ENCODE data around the gene KCNG2. TPM values are rescaled to one million over a fixed set of nuclear protein-coding genes. Genes with fewer than 3 reads are reported as not detected.

The KCNG2 gene
- total RNA-seq, 4 donors from 2014 or later = 2.3 to 3.8 (median 3.2) TPM; not detected in 1

- DNase-seq = peak in 1 of 3 donors; percentile 33
- no peak overlapping the region for H3K27ac ChIP-seq
- TF ChIP-seq CTCF (IDR thresholded peaks at IDR 0.05) (no peak), POLR2A (IDR thresholded peaks at IDR 0.05) (no peak)
- no peaks in the 10 kb centered on the region for H3K9me3 ChIP-seq
- peaks cover 0 to 58% (median 14%) of the 10 kb centered on the region in 4 donors for H3K4me1 ChIP-seq
- no peaks in the 10 kb centered on the region for H3K27me3 ChIP-seq
- peaks cover 0 to 11% (median 0%) of the 10 kb centered on the region in 3 donors for H3K36me3 ChIP-seq
- no peak overlapping the region for H3K4me3 ChIP-seq
Observed at GRCh38 chr18:79947054-79947755, 149.5 kb downstream of the KCNG2 start.

GRCh38 chr18:79947881-79948610 is 150.3 kb downstream of the KCNG2 start:
- peak in 1 of 3 donors; percentile 47 for DNase-seq
- Histone ChIP-seq H3K27ac (no peak overlapping the region), H3K4me1 (peaks cover 0 to 57% (median 16%) of the 10 kb centered on the region in 4 donors), H3K27me3 (no peaks in the 10 kb centered on the region), H3K36me3 (peaks cover 0 to 5% (median 0%) of the 10 kb centered on the region in 3 donors), H3K9me3 (no peaks in the 10 kb centered on the region), H3K4me3 (no peak overlapping the region)
- no peak for TF ChIP-seq POLR2A (IDR thresholded peaks at IDR 0.05)
- no peak for TF ChIP-seq CTCF (IDR thresholded peaks at IDR 0.05)

GRCh38 chr18:79948719-79949411 is 151.1 kb downstream of the KCNG2 start:
- Histone ChIP-seq H3K4me1 (peaks cover 0 to 49% (median 16%) of the 10 kb centered on the region in 4 donors), H3K9me3 (no peaks in the 10 kb centered on the region), H3K36me3 (peaks cover 0 to 5% (median 0%) of the 10 kb centered on the region in 3 donors), H3K4me3 (peak overlapping the region in 1 of 4 donors; percentile 0), H3K27me3 (no peaks in the 10 kb centered on the region), H3K27ac (no peak overlapping the region)
- no peak for TF ChIP-seq POLR2A (IDR thresholded peaks at IDR 0.05)
- TF ChIP-seq CTCF (IDR thresholded peaks at IDR 0.05) = no peak
- DNase-seq = peak in 1 of 3 donors; percentile 41

Other genes with a start within 250 kb of the KCNG2 start
- gene CTDP1, start 118.1 kb upstream of the KCNG2 start, total RNA-seq = 10 to 100 TPM; 20.7 to 36.2 (median 25.8) TPM
- gene SLC66A2, start 153.7 kb downstream of the KCNG2 start, total RNA-seq = 10 to 100 TPM; 28.0 to 41.4 (median 34.9) TPM
- gene HSBP1L1, start 166.7 kb downstream of the KCNG2 start, total RNA-seq = 10 to 100 TPM; 14.9 to 64.9 (median 47.8) TPM
- 10 to 100 TPM; 14.0 to 44.5 (median 19.4) TPM for gene TXNL4A, start 190.6 kb downstream of the KCNG2 start, total RNA-seq
- 10 to 100 TPM in 2 of 4 donors, 1 to 10 TPM in 2; 2.5 to 20.8 (median 13.6) TPM for gene RBFA, start 236.5 kb downstream of the KCNG2 start, total RNA-seq